ENCODE measurements around the gene GANC.

The GANC gene

GRCh38 chr15:42286445-42287029, 13.5 kb downstream of the GANC start:
- TF ChIP-seq REST (IDR thresholded peaks at IDR 0.05; ENCODE audit: insufficient read depth in 1 of 2, low read depth in 2 of 2, low read length in 2 of 2): no peak
- no peak for TF ChIP-seq SIN3A (IDR thresholded peaks at IDR 0.05; ENCODE audit: borderline replicate concordance, insufficient read depth, low read length)
- TF ChIP-seq TAF1 (IDR thresholded peaks at IDR 0.05; ENCODE audit: borderline replicate concordance, insufficient read depth, low read length): no peak
- TF ChIP-seq FOXP2 (optimal IDR thresholded peaks at IDR 0.05; ENCODE audit: borderline replicate concordance, extremely low read depth, extremely low read length, insufficient read depth): no peak
- TF ChIP-seq POLR2AphosphoS5 (IDR thresholded peaks at IDR 0.05; ENCODE audit: low read depth, low read length): no peak

- no peak for TF ChIP-seq REST (IDR thresholded peaks at IDR 0.05; ENCODE audit: insufficient read depth in 1 of 2, low read depth in 2 of 2, low read length in 2 of 2)
- no peak for TF ChIP-seq POLR2AphosphoS5 (IDR thresholded peaks at IDR 0.05; ENCODE audit: low read depth, low read length)
- no peak for TF ChIP-seq SIN3A (IDR thresholded peaks at IDR 0.05; ENCODE audit: borderline replicate concordance, insufficient read depth, low read length)
- no peak for TF ChIP-seq TAF1 (IDR thresholded peaks at IDR 0.05; ENCODE audit: borderline replicate concordance, insufficient read depth, low read length)
- no peak for TF ChIP-seq FOXP2 (optimal IDR thresholded peaks at IDR 0.05; ENCODE audit: borderline replicate concordance, extremely low read depth, extremely low read length, insufficient read depth)
Observed at GRCh38 chr15:42287931-42288330, 14.9 kb downstream of the GANC start.

- TF ChIP-seq SIN3A (IDR thresholded peaks at IDR 0.05; ENCODE audit: borderline replicate concordance, insufficient read depth, low read length): no peak
- no peak for TF ChIP-seq REST (IDR thresholded peaks at IDR 0.05; ENCODE audit: insufficient read depth in 1 of 2, low read depth in 2 of 2, low read length in 2 of 2)
- TF ChIP-seq POLR2AphosphoS5 (IDR thresholded peaks at IDR 0.05; ENCODE audit: low read depth, low read length): no peak
- TF ChIP-seq FOXP2 (optimal IDR thresholded peaks at IDR 0.05; ENCODE audit: borderline replicate concordance, extremely low read depth, extremely low read length, insufficient read depth): no peak
- TF ChIP-seq TAF1 (IDR thresholded peaks at IDR 0.05; ENCODE audit: borderline replicate concordance, insufficient read depth, low read length): no peak
Observed at GRCh38 chr15:42289166-42289565, 16.2 kb downstream of the GANC start.

- TF ChIP-seq TAF1 (IDR thresholded peaks at IDR 0.05; ENCODE audit: borderline replicate concordance, insufficient read depth, low read length) (no peak), FOXP2 (optimal IDR thresholded peaks at IDR 0.05; ENCODE audit: borderline replicate concordance, extremely low read depth, extremely low read length, insufficient read depth) (no peak), POLR2AphosphoS5 (IDR thresholded peaks at IDR 0.05; ENCODE audit: low read depth, low read length) (no peak), REST (IDR thresholded peaks at IDR 0.05; ENCODE audit: insufficient read depth in 1 of 2, low read depth in 2 of 2, low read length in 2 of 2) (no peak), SIN3A (IDR thresholded peaks at IDR 0.05; ENCODE audit: borderline replicate concordance, insufficient read depth, low read length) (no peak)
Observed at GRCh38 chr15:42306681-42307080, 33.7 kb downstream of the GANC start.
